IPS DF 6.9 (cell line): Measurements from ENCODE around the gene TTC22.

Source experiments
- DNase-seq: peaks from one replicate; pipeline ENCODE4 v3.0.0-alpha.2; 2013; ENCODE audit warnings: low read depth, low spot score
- H3K27ac ChIP-seq: one replicate; pipeline ENCODE4 v1.5.1; 2013; ENCODE audit warnings: low read length, control low read depth
- H3K27me3 ChIP-seq: 2 replicates; pipeline ENCODE4 v1.6.1; 2013; ENCODE audit warnings: mild to moderate bottlenecking, low read length; ENCODE audit not compliant: control insufficient read depth, insufficient read depth
- H3K36me3 ChIP-seq: 2 replicates; pipeline ENCODE4 v1.6.1; 2013; ENCODE audit warnings: low read length; ENCODE audit not compliant: control insufficient read depth, insufficient read depth
- H3K4me1 ChIP-seq: 2 replicates; pipeline ENCODE4 v1.6.1; 2013; ENCODE audit warnings: low read length; ENCODE audit not compliant: control insufficient read depth, insufficient read depth
- H3K4me3 ChIP-seq: 2 replicates; pipeline ENCODE4 v1.5.1; 2013; ENCODE audit warnings: mild to moderate bottlenecking, low read length
- H3K9me3 ChIP-seq: 2 replicates; pipeline ENCODE4 v1.6.1; 2013; ENCODE audit warnings: low read length, inconsistent platforms; ENCODE audit not compliant: control insufficient read depth, insufficient read depth
- WGBS: extraction: QIAGEN DNeasy Blood & Tissue Kit; methylation state at CpG from one replicate; pipeline ENCODE4 v1.1.7; 2013; ENCODE audit warnings: mixed read lengths, missing lambda C conversion rate; ENCODE audit not compliant: insufficient read length, insufficient coverage; 5-methylcytosine and 5-hydroxymethylcytosine counted together

Gene TTC22

GRCh38 chr1:54798206-54798605, 2.9 kb downstream of the TTC22 start:
- Histone ChIP-seq H3K4me1 (peaks cover 3% of the 10 kb centered on the region; the same call in 1 of the 2 replicates), H3K27me3 (no peaks in the 10 kb centered on the region; the same call in 1 of the 2 replicates), H3K9me3 (no peaks in the 10 kb centered on the region), H3K4me3 (no peak overlapping the region), H3K27ac (no peak overlapping the region), H3K36me3 (no peaks in the 10 kb centered on the region)
- DNase-seq = no peak
- WGBS = no CpG with 5 or more reads among the region's 3 CpGs

DNA sequence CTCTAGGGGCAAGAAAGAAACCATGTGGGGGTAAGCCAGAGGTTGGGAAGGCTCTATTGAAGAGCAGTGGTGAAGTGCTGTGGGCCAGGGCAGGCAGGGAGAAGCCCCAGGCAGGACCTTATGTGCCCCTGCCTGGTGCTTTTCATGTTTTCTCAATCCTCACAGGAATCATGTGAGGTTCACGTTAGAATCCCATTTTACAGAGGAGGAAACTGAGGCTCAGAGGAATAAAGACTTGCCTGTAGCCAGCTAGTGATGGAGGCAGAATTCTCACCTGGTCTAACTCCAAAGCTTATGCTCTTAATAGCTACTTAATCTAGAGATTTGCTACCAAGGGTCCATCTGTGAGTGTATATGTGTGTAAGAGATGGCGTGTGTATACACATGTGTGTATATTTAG, 4.2 kb downstream of the TTC22 start:
- no peak overlapping the region for H3K4me3 ChIP-seq
- H3K27ac ChIP-seq = no peak overlapping the region
- no peaks in the 10 kb centered on the region for H3K36me3 ChIP-seq
- DNase-seq = no peak
- no CpG with 5 or more reads among the region's 2 CpGs for WGBS
- peaks cover 3% of the 10 kb centered on the region; the same call in 1 of the 2 replicates for H3K4me1 ChIP-seq
- no peaks in the 10 kb centered on the region; the same call in 1 of the 2 replicates for H3K27me3 ChIP-seq
- no peaks in the 10 kb centered on the region for H3K9me3 ChIP-seq

GRCh38 chr1:54795841-54796468, 5.2 kb downstream of the TTC22 start:
- H3K27me3 ChIP-seq = no peaks in the 10 kb centered on the region; the same call in 1 of the 2 replicates
- H3K36me3 ChIP-seq = no peaks in the 10 kb centered on the region
- H3K4me3 ChIP-seq = no peak overlapping the region
- H3K4me1 ChIP-seq = peaks cover 3% of the 10 kb centered on the region; the same call in 1 of the 2 replicates
- H3K9me3 ChIP-seq = no peaks in the 10 kb centered on the region
- no peak overlapping the region for H3K27ac ChIP-seq
- no CpG with 5 or more reads among the region's 18 CpGs for WGBS
- DNase-seq = no peak

- Histone ChIP-seq H3K4me1 (peaks cover 3% of the 10 kb centered on the region; the same call in 1 of the 2 replicates), H3K4me3 (no peak overlapping the region)
- WGBS = no CpG with 5 or more reads among the region's 4 CpGs
Measured at GRCh38 chr1:54795356-54795665, 5.8 kb downstream of the TTC22 start.

DNA sequence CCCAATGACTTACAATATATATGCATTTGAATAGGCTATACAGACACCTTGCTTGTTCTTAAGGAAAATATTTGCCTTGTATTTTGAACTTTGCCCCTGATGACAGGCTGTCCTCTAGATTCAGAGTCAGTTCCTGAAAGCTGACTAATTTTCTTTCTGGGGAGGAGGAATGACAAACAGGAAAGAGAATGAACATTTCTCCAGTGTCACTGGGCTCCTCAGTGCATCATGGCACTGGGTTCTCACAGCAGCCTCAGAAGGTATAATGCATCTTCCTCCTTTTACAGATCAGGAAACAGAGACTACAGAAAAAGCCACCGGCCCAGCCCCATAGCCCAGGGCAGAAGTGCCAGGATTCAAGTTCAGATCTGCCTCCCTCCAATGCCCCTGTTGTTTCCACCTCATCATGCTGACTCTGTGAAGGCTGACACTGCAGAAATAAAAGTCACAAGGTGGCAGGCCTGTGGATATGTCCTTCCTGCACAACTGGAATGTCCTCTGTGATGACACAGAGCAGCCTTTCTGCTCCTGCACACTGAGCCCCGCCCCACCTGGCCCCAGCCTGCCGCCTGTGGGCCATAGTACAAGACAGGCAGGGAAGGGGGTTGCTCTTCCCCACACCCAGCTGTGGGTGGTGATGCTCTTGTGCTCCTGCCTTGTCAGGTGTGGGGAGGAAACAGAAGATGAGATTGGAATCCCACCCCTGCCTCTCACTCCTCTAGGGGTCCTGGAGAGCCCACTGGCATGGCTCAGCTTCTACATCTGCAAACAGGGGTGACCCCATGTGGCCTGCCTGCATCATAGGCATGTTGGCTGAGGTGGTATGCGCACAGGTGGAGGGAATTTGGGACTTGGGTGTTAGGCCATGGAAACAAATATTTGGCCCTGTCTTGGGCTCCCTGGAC, 6.4 kb downstream of the TTC22 start:
- no peaks in the 10 kb centered on the region for H3K27me3 ChIP-seq
- peaks cover 3% of the 10 kb centered on the region; the same call in 1 of the 2 replicates for H3K4me1 ChIP-seq
- no peak overlapping the region for H3K27ac ChIP-seq
- H3K36me3 ChIP-seq = no peaks in the 10 kb centered on the region
- no peak overlapping the region for H3K4me3 ChIP-seq
- WGBS = no CpG with 5 or more reads among the region's 4 CpGs
- H3K9me3 ChIP-seq = no peaks in the 10 kb centered on the region
- no peak for DNase-seq

More at GRCh38 chr1:54795356-54795665, 5.8 kb downstream of the TTC22 start:
- Histone ChIP-seq H3K27ac (no peak overlapping the region), H3K36me3 (no peaks in the 10 kb centered on the region), H3K9me3 (no peaks in the 10 kb centered on the region), H3K27me3 (no peaks in the 10 kb centered on the region; the same call in 1 of the 2 replicates)
- DNase-seq = no peak

- no peak for DNase-seq
- no CpG with 5 or more reads among the region's 7 CpGs for WGBS
- no peaks in the 10 kb centered on the region for H3K9me3 ChIP-seq
- H3K4me1 ChIP-seq = peaks cover 6% of the 10 kb centered on the region; the same call in 1 of the 2 replicates
- no peaks in the 10 kb centered on the region for H3K36me3 ChIP-seq
- no peaks in the 10 kb centered on the region for H3K27me3 ChIP-seq
- H3K27ac ChIP-seq = no peak overlapping the region
- no peak overlapping the region for H3K4me3 ChIP-seq
Measured at GRCh38 chr1:54792686-54793282, 8.3 kb downstream of the TTC22 start.

DNA sequence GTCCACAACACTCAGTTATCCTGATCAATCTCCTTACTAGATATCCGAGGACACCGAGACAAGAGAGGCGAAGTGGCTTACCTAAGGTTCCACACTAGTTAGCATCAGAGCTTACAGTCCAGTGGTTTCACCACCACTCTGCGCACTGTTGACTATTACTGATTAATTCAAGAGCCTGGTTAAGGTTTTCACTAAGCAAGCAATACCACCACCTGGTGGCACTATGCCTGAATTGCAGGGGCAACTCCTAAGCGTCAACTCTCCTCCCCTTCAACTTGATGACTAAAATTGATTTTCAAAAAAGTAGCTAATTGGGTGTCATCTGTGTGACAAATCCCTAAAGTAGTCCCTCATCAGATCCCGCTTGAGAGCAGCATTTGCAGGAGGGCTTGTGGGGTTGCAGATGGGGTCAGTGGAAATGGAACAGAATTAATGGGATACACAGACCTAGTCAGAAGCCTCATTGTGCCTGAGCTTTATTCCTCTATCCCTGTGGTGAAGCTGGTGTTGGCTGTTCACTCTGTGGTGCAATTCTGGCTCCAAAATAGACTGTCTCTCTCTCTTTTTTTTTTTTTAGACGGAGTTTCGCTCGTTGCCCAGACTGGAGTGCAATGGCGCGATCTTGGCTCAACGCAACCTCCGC, 9.1 kb downstream of the TTC22 start:
- H3K27ac ChIP-seq = no peak overlapping the region
- no peak overlapping the region for H3K4me3 ChIP-seq
- H3K27me3 ChIP-seq = no peaks in the 10 kb centered on the region
- H3K4me1 ChIP-seq = peaks cover 6% of the 10 kb centered on the region; the same call in 1 of the 2 replicates
- H3K36me3 ChIP-seq = no peaks in the 10 kb centered on the region
- no peak for DNase-seq
- H3K9me3 ChIP-seq = no peaks in the 10 kb centered on the region
- no CpG with 5 or more reads among the region's 13 CpGs for WGBS

DNA sequence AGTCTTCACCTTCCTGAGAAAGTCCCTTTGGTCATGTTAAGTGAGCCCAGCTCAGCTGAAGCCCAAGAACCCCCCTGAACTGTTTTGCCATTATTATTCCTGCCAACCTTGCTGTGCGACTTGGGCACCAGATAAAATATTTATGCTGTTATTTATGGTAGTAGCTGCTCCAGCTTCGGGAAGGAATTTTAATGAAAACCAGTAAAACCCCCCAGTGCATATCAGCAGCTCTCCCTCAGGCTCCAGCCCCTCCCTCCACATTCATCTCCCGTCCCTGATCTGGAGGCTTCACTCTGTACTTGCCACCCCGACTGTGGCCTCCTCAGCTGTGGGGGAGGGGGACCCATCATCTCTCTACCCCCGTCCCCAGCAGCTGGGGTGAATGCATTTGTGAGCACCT, 12.7 kb downstream of the TTC22 start:
- H3K36me3 ChIP-seq = no peaks in the 10 kb centered on the region
- H3K9me3 ChIP-seq = no peaks in the 10 kb centered on the region
- H3K4me3 ChIP-seq = no peak overlapping the region
- no CpG with 5 or more reads among the region's 5 CpGs for WGBS
- no peak overlapping the region for H3K27ac ChIP-seq
- DNase-seq = no peak
- no peaks in the 10 kb centered on the region for H3K27me3 ChIP-seq
- H3K4me1 ChIP-seq = peaks cover 3% of the 10 kb centered on the region; the same call in 1 of the 2 replicates

DNA sequence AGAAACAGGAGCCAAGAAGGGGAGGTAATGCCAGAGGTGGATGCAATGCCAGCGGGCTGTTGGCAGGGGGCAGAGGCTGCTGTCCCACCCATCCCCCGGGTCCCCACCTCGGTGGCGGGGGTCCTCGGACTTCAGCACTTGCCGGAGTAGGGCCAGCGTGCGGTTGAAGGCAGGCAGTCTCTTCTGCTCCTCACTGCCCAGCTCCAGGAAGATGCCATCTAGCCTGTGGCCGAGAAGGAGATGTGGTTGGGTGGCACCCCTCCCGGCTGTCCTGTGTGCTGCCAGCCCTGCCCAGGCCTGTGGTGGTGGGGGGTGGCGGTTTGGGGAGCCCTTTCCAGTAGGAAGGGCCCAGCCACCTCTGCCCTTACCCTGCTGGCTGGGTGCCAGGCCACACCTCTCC, 13.5 kb downstream of the TTC22 start:
- H3K9me3 ChIP-seq = no peaks in the 10 kb centered on the region
- H3K4me1 ChIP-seq = peaks cover 3% of the 10 kb centered on the region; the same call in 1 of the 2 replicates
- H3K27me3 ChIP-seq = peaks cover 2% of the 10 kb centered on the region
- H3K4me3 ChIP-seq = no peak overlapping the region
- no peaks in the 10 kb centered on the region for H3K36me3 ChIP-seq
- no peak for DNase-seq
- H3K27ac ChIP-seq = no peak overlapping the region
- WGBS = no CpG with 5 or more reads among the region's 11 CpGs

DNA sequence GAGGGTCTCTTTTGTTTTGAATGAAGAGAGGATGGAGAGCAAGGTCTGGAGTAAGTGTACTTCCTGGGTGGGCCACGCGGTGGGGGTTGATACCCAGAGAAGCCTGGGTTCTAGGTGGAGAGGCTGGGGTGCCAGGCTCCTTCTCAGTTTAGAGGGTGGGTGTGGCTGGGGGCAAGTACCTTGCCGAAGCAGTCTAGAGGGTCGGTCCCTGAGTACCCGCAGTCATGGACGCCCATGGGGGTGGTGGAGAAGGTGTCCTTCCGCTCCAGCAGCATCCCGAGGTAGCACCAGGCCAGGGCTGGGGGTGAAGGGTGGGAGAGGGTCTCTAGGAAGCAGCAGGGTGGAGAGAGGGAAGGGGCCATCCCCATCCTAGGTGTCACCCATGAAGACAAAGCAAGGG, 14.3 kb downstream of the TTC22 start:
- Histone ChIP-seq H3K27me3 (peaks cover 10% of the 10 kb centered on the region), H3K36me3 (no peaks in the 10 kb centered on the region), H3K4me3 (no peak overlapping the region), H3K27ac (no peak overlapping the region), H3K4me1 (peaks cover 3% of the 10 kb centered on the region; the same call in 1 of the 2 replicates), H3K9me3 (no peaks in the 10 kb centered on the region)
- no peak for DNase-seq
- WGBS = no CpG with 5 or more reads among the region's 8 CpGs
